HEK293T (cell line): ENCODE results near the gene ATP8A2.

Experiments used
- BHLHE40 ChIP-seq: fragments of 450-650 bp; IDR thresholded peaks from 2 replicates; pipeline ENCODE4 v1.6.1; 2016; ENCODE audit warnings: mild to moderate bottlenecking, moderate library complexity, borderline replicate concordance
- SP1 ChIP-seq: fragments of 450-650 bp; IDR thresholded peaks from 2 replicates; pipeline ENCODE4 v1.6.1; 2017

DNA sequence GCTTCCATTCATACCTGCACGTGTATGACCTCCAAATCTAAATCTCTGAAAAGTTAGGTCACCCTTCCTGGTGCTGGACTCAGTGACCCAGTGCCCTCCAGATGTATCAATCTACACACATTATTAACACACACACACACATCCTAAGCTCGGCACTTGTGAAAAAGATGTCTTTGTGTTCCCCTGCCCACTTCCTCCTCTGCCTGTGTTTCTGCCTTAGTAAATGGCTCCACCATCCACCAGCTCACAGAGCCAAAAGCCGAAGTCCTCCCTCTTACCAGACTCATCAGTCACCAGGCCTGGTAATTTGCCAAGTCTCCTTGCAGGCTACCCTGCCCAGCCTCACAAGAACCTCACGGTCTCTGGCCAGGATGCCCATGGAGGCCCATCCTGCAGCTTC, 548.5 kb downstream of the ATP8A2 start:
- TF ChIP-seq BHLHE40, result no peak
- no peak for TF ChIP-seq SP1
